ENCODE results near the gene ZFP64.

The ZFP64 gene

DNA sequence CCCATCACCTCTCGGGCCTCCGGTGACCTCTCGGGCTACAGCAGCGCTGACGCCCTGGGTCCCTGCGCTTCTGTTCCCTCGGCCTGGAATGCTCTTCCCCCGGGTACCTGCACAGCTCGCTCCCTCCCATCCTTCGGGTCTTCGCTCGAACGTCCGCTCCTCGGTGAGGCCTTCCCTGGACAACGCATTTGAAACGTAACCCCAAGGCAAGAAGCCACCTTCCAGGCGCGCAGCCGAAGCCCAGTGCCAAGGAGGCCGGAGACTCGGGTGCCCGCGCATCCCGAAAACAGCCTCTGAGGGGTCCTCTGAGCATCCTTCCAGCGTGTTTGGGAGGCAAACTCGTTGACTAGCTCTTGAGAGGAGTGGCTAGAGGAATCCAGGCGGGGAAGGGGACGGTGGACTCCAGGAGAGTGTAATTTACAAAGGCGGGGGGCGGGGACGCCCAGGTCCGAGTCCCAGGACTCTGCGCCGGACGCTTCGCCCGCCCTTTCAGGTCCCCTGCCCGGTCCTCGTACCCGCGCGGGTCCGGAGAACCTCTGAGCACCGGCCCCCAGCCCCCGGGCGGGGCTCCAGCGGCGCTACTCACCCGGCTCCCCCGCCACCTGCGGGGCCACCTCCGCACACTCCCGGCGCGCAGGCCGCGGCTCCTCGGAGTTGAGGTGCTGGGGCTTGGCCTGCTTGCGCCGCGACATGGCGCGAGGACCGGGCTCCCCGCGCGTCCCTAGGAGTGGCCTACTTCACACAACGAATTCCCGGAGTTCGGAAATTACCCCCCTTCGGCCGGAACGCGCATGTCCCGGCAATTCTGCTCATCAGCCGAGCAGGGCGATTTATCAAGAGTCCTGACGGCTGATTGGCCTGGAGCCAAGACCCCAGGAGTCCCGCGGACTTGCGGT, 86.8 kb downstream of the ZFP64 start (continued):
- TF ChIP-seq ZNF112 (tag by site-specific recombination; IDR thresholded peaks at IDR 0.05) (no peak), ZFP37 (tag by site-specific recombination; IDR thresholded peaks at IDR 0.05) (peak; percentile 15; the same call in 1 of the 2 replicates), TRIM28 (IDR thresholded peaks at IDR 0.05; ENCODE audit: borderline replicate concordance, low read length) (peak; percentile 57; the same call in 1 of the 2 replicates), ZNF335 (tag by site-specific recombination; conservative IDR thresholded peaks at IDR 0.05) (peak; percentile 96), GLIS2 (tag by site-specific recombination; IDR thresholded peaks at IDR 0.05) (peak; percentile 75), ZNF660 (tag by site-specific recombination; IDR thresholded peaks at IDR 0.05) (peak; percentile 90; the same call in 1 of the 2 replicates)
- TF ChIP-seq, protein P1, sequence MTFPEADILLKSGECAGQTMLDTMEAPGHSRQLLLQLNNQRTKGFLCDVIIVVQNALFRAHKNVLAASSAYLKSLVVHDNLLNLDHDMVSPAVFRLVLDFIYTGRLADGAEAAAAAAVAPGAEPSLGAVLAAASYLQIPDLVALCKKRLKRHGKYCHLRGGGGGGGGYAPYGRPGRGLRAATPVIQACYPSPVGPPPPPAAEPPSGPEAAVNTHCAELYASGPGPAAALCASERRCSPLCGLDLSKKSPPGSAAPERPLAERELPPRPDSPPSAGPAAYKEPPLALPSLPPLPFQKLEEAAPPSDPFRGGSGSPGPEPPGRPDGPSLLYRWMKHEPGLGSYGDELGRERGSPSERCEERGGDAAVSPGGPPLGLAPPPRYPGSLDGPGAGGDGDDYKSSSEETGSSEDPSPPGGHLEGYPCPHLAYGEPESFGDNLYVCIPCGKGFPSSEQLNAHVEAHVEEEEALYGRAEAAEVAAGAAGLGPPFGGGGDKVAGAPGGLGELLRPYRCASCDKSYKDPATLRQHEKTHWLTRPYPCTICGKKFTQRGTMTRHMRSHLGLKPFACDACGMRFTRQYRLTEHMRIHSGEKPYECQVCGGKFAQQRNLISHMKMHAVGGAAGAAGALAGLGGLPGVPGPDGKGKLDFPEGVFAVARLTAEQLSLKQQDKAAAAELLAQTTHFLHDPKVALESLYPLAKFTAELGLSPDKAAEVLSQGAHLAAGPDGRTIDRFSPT (tag by site-specific recombination; IDR thresholded peaks at IDR 0.05), result peak; percentile 78; the same call in 1 of the 2 replicates

DNA sequence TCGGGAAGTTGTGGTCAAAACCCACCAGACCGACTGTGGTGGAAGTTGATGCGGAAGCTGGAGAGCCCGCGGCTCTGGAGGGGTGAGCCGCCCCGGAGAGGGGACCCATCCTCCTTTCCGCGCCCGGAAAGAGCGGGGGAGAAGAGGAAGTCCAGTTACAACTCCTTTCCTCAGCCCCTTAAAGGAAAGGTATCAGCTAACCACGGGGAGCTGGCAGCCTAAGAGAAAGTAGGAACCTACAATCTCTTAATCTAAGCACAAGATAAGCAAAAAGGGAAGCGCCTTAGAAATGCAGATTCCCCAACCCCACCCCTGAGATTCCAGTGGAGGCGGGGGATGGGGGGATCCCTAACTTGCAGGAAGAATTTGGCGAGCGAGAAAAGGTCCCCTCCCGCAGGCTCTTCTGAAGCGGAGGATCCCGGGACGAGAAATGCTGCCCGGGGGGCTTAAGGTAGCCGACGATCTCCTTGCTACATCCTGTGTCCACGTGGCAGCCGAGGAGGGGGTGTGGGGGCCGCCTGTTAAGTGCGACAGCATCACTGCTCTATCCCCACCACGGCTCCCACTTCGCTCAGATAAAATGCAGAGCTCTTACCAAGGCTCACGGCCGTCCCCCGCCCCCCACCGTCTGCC, 87.5 kb downstream of the ZFP64 start:
- no peaks in the 10 kb centered on the region; a peak in 1 of 3 replicates for H3K36me3 ChIP-seq (ENCODE audit: control insufficient read depth in 2 of 2, insufficient read depth in 1 of 2, low read length in 2 of 2)
- H3K9me3 ChIP-seq (ENCODE audit: control insufficient read depth, insufficient read depth, low read depth, low read length), result no peaks in the 10 kb centered on the region
- H3K4me3 ChIP-seq (ENCODE audit: low read depth, low read length), result peak overlapping the region; percentile 53
- CTCF ChIA-PET, result interaction anchor here (0.6 to 1.3 kb wide), 3 partner anchors 20 to 405 kb away, joined by 3 to 5 read pairs (median 4); no protein-coding TSS in a partner anchor
- no peaks in the 10 kb centered on the region for H3K4me1 ChIP-seq (ENCODE audit: control insufficient read depth, insufficient read depth, low read length)
- POLR2A ChIA-PET, result interaction anchor here (0.7 kb wide), 1 partner anchor 1123 kb away, joined by 3 read pairs; no protein-coding TSS in a partner anchor
- peak overlapping the region; percentile 93; the same call in 1 of the 2 replicates for H3K27ac ChIP-seq (ENCODE audit: extremely low read depth, low read depth, low read length)
- no peak for TF ChIP-seq ZNF791 (tag by site-specific recombination; IDR thresholded peaks at IDR 0.05)
- TF ChIP-seq ZBTB48 (tag by site-specific recombination; IDR thresholded peaks at IDR 0.05), result peak; percentile 53
- TF ChIP-seq, protein P2, sequence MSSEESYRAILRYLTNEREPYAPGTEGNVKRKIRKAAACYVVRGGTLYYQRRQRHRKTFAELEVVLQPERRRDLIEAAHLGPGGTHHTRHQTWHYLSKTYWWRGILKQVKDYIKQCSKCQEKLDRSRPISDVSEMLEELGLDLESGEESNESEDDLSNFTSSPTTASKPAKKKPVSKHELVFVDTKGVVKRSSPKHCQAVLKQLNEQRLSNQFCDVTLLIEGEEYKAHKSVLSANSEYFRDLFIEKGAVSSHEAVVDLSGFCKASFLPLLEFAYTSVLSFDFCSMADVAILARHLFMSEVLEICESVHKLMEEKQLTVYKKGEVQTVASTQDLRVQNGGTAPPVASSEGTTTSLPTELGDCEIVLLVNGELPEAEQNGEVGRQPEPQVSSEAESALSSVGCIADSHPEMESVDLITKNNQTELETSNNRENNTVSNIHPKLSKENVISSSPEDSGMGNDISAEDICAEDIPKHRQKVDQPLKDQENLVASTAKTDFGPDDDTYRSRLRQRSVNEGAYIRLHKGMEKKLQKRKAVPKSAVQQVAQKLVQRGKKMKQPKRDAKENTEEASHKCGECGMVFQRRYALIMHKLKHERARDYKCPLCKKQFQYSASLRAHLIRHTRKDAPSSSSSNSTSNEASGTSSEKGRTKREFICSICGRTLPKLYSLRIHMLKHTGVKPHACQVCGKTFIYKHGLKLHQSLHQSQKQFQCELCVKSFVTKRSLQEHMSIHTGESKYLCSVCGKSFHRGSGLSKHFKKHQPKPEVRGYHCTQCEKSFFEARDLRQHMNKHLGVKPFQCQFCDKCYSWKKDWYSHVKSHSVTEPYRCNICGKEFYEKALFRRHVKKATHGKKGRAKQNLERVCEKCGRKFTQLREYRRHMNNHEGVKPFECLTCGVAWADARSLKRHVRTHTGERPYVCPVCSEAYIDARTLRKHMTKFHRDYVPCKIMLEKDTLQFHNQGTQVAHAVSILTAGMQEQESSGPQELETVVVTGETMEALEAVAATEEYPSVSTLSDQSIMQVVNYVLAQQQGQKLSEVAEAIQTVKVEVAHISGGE (tag by site-specific recombination; conservative IDR thresholded peaks at IDR 0.05; ENCODE audit: low read depth), result peak; percentile 64
- TF ChIP-seq GLIS1 (tag by site-specific recombination; IDR thresholded peaks at IDR 0.05), result peak; percentile 65
- peak; percentile 55; the same call in 1 of the 2 replicates for TF ChIP-seq KLF9 (tag by site-specific recombination; IDR thresholded peaks at IDR 0.05; ENCODE audit: low read depth)
- TF ChIP-seq ZFP69B (tag by site-specific recombination; IDR thresholded peaks at IDR 0.05), result no peak
- 0 out of 2 replicates have a peak, but pooled peaks have one; percentile 11 for TF ChIP-seq PRDM1 (tag by site-specific recombination; IDR thresholded peaks at IDR 0.05)
- no peak for TF ChIP-seq ZNF211 (tag by site-specific recombination; IDR thresholded peaks at IDR 0.05; ENCODE audit: low read depth)
- TF ChIP-seq ZNF76 (tag by site-specific recombination; IDR thresholded peaks at IDR 0.05; ENCODE audit: borderline replicate concordance, low read depth), result peak; percentile 48; the same call in 1 of the 2 replicates
- TF ChIP-seq KLF16 (tag by site-specific recombination; IDR thresholded peaks at IDR 0.05), result 0 out of 2 replicates have a peak, but pooled peaks have one; percentile 38
- TF ChIP-seq, protein P3, sequence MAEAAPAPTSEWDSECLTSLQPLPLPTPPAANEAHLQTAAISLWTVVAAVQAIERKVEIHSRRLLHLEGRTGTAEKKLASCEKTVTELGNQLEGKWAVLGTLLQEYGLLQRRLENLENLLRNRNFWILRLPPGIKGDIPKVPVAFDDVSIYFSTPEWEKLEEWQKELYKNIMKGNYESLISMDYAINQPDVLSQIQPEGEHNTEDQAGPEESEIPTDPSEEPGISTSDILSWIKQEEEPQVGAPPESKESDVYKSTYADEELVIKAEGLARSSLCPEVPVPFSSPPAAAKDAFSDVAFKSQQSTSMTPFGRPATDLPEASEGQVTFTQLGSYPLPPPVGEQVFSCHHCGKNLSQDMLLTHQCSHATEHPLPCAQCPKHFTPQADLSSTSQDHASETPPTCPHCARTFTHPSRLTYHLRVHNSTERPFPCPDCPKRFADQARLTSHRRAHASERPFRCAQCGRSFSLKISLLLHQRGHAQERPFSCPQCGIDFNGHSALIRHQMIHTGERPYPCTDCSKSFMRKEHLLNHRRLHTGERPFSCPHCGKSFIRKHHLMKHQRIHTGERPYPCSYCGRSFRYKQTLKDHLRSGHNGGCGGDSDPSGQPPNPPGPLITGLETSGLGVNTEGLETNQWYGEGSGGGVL (tag by site-specific recombination; IDR thresholded peaks at IDR 0.05), result peak; percentile 51
- TF ChIP-seq YY2 (tag by site-specific recombination; IDR thresholded peaks at IDR 0.05), result no peak
- 0 out of 2 replicates have a peak, but pooled peaks have one; percentile 38 for TF ChIP-seq BCL11A (tag by site-specific recombination; IDR thresholded peaks at IDR 0.05; ENCODE audit: low read depth)
- TF ChIP-seq, protein P4, sequence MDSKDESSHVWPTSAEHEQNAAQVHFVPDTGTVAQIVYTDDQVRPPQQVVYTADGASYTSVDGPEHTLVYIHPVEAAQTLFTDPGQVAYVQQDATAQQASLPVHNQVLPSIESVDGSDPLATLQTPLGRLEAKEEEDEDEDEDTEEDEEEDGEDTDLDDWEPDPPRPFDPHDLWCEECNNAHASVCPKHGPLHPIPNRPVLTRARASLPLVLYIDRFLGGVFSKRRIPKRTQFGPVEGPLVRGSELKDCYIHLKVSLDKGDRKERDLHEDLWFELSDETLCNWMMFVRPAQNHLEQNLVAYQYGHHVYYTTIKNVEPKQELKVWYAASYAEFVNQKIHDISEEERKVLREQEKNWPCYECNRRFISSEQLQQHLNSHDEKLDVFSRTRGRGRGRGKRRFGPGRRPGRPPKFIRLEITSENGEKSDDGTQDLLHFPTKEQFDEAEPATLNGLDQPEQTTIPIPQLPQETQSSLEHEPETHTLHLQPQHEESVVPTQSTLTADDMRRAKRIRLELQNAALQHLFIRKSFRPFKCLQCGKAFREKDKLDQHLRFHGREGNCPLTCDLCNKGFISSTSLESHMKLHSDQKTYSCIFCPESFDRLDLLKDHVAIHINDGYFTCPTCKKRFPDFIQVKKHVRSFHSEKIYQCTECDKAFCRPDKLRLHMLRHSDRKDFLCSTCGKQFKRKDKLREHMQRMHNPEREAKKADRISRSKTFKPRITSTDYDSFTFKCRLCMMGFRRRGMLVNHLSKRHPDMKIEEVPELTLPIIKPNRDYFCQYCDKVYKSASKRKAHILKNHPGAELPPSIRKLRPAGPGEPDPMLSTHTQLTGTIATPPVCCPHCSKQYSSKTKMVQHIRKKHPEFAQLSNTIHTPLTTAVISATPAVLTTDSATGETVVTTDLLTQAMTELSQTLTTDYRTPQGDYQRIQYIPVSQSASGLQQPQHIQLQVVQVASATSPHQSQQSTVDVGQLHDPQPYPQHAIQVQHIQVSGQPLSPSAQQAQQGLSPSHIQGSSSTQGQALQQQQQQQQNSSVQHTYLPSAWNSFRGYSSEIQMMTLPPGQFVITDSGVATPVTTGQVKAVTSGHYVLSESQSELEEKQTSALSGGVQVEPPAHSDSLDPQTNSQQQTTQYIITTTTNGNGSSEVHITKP (tag by site-specific recombination; IDR thresholded peaks at IDR 0.05), result peak; percentile 71; the same call in 1 of the 2 replicates
- no peak for TF ChIP-seq ZNF157 (tag by site-specific recombination; IDR thresholded peaks at IDR 0.05)
- TF ChIP-seq ZNF529 (tag by site-specific recombination; IDR thresholded peaks at IDR 0.05; ENCODE audit: insufficient replicate concordance), result no peak

Measured in HEK293 (cell line).